OCI-LY3 (cell line): Measurements from ENCODE around the gene EML1.

Experiments used
- H2AFZ ChIP-seq: fragments of 200-600, 300-600 bp; shearing (Covaris generic); 2 replicates; pipeline ENCODE4 v1.6.0; 2014; ENCODE audit warnings: antibody characterized with exemption, low read depth, low read length
- H3K27ac ChIP-seq: fragments of 200-600, 300-600 bp; sonication (generic); 2 replicates; pipeline ENCODE4 v1.5.1; 2014; ENCODE audit warnings: mild to moderate bottlenecking, low read length, moderate library complexity, mixed read lengths
- H3K27me3 ChIP-seq: fragments of 200-600, 300-600 bp; sonication (generic); 2 replicates; pipeline ENCODE4 v1.6.1; 2014; ENCODE audit warnings: low read depth, low read length, mixed read lengths
- H3K36me3 ChIP-seq: fragments of 200-600, 300-600 bp; sonication (generic); replicated peaks from 2 replicates; pipeline ENCODE3; 2014; ENCODE audit warnings: low read depth, low read length, mixed read lengths
- H3K4me1 ChIP-seq: fragments of 300-600, 200-600 bp; sonication (generic); 2 replicates; pipeline ENCODE4 v1.6.1; 2014; ENCODE audit warnings: low read length, mixed read lengths
- H3K4me2 ChIP-seq: fragments of 200-600, 300-600 bp; sonication (generic); 2 replicates; pipeline ENCODE4 v1.6.1; 2014; ENCODE audit warnings: low read length, mixed read lengths
- H3K4me3 ChIP-seq: fragments of 300-600, 200-600 bp; sonication (generic); 2 replicates; pipeline ENCODE4 v1.5.1; 2014; ENCODE audit warnings: antibody characterized with exemption, mild to moderate bottlenecking, low read length, moderate library complexity
- H3K79me2 ChIP-seq: fragments of 300-600, 200-600 bp; shearing (Covaris generic); 2 replicates; pipeline ENCODE4 v1.6.1; 2014; ENCODE audit warnings: mild to moderate bottlenecking, low read length, mixed read lengths
- H3K9ac ChIP-seq: fragments of 300-600, 200-600 bp; shearing (Covaris generic); 2 replicates; pipeline ENCODE4 v1.6.0; 2014; ENCODE audit warnings: mild to moderate bottlenecking, low read length, moderate library complexity
- H3K9me3 ChIP-seq: fragments of 200-600, 300-600 bp; shearing (Covaris generic); 2 replicates; pipeline ENCODE4 v1.6.1; 2014; ENCODE audit warnings: low read length, mixed read lengths; ENCODE audit not compliant: insufficient read depth
- H4K20me1 ChIP-seq: fragments of 200-600, 300-600 bp; sonication (generic); 2 replicates; pipeline ENCODE4 v1.6.1; 2016; ENCODE audit warnings: low read length, mixed read lengths; ENCODE audit not compliant: insufficient read depth
- EZH2phosphoT487 ChIP-seq: fragments of 200-600 bp; shearing (Covaris generic); IDR thresholded peaks from 2 replicates; pipeline ENCODE4 v1.6.1; 2018; ENCODE audit warnings: antibody characterized with exemption, mixed run types, low read depth
- TF ChIP-seq, protein P1 (sequence below): fragments of 200-600, 300-600 bp; sonication (generic); IDR thresholded peaks from 2 replicates; pipeline ENCODE4 v1.5.1; 2014; ENCODE audit warnings: antibody characterized with exemption, low read length, low read depth

The EML1 gene

DNA sequence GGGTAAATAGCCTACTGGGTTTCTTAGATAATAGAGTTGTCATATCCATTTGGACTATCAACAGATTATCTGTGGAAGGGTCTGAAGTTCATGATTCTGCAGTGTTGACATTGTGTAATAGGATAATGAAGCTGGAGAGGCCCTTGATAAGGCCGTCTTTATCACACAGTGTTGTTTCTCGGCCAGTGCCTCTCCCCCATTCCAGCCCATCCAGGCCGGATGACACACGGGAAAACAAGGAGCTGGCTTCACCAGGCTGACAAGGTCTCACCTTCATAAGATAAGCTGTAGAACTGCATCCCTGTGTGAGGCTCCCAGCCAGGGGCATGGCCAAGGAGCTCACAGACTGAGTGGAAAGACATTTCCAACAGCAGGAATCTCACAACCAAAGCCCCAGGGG is 8.7 kb upstream of the EML1 start:
- Histone ChIP-seq H3K36me3 (no peaks in the 10 kb centered on the region), H3K27me3 (no peaks in the 10 kb centered on the region), H3K9ac (no peak overlapping the region), H3K79me2 (no peaks in the 10 kb centered on the region), H3K4me1 (peaks cover 2% of the 10 kb centered on the region; the same call in 1 of the 2 replicates), H2AFZ (no peak overlapping the region), H3K4me3 (no peak overlapping the region), H4K20me1 (no peaks in the 10 kb centered on the region), H3K27ac (no peak overlapping the region), H3K9me3 (no peaks in the 10 kb centered on the region), H3K4me2 (no peak overlapping the region)
- no peak for TF ChIP-seq EZH2phosphoT487
- TF ChIP-seq, protein P1, sequence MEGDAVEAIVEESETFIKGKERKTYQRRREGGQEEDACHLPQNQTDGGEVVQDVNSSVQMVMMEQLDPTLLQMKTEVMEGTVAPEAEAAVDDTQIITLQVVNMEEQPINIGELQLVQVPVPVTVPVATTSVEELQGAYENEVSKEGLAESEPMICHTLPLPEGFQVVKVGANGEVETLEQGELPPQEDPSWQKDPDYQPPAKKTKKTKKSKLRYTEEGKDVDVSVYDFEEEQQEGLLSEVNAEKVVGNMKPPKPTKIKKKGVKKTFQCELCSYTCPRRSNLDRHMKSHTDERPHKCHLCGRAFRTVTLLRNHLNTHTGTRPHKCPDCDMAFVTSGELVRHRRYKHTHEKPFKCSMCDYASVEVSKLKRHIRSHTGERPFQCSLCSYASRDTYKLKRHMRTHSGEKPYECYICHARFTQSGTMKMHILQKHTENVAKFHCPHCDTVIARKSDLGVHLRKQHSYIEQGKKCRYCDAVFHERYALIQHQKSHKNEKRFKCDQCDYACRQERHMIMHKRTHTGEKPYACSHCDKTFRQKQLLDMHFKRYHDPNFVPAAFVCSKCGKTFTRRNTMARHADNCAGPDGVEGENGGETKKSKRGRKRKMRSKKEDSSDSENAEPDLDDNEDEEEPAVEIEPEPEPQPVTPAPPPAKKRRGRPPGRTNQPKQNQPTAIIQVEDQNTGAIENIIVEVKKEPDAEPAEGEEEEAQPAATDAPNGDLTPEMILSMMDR, result no peak

DNA sequence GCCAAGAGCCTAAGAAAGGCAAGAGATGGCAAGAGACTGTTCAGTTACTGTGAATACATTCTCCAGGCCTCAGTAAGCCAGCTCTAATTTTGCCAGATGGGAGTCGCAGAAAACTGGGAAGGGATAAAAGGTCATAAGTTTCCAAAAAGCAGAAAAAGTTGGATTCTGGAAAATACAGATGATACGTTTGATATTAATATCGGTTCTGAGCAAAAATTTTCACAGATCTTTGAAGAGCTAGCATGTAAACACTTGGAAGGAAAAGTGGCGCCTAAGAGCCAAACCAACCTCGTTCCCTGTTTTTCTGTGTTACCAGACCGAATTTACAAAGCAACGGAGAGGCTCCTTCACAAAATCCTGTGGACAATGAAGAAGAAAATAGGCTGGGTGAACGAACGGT is 7.8 kb upstream of the EML1 start:
- Histone ChIP-seq H3K27ac (no peak overlapping the region), H3K9me3 (no peaks in the 10 kb centered on the region), H3K79me2 (no peaks in the 10 kb centered on the region), H3K36me3 (no peaks in the 10 kb centered on the region), H4K20me1 (no peaks in the 10 kb centered on the region), H2AFZ (no peak overlapping the region), H3K4me2 (no peak overlapping the region), H3K4me1 (peaks cover 7% of the 10 kb centered on the region; the same call in 1 of the 2 replicates), H3K9ac (no peak overlapping the region), H3K27me3 (no peaks in the 10 kb centered on the region), H3K4me3 (no peak overlapping the region)
- TF ChIP-seq, protein P1, result no peak
- no peak for TF ChIP-seq EZH2phosphoT487

DNA sequence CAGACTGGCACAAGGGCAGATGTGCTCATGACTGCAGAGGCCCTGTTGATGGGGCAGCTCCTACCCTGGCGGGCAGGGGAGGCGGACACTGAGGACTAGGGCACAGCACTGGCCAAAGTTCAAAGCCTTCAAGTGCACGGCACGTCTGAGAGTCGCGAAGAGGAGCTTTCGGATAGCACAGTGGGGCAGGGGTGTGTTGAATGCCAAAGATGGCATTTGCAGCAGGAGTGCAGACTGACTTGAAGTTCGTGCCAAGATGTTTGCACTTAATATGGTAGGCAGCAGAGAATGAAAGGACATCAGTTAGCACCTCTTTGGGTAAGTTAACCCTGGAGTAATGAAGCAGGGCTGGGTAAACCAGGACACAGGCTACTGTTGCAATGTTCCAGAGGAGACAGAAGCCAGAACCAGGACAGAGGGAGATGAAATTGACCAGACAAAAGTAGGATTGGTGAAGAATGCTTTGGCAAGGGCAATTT is 6.7 kb upstream of the EML1 start:
- no peak overlapping the region for H2AFZ ChIP-seq
- H4K20me1 ChIP-seq, result no peaks in the 10 kb centered on the region
- no peaks in the 10 kb centered on the region for H3K9me3 ChIP-seq
- TF ChIP-seq, protein P1, result no peak
- no peak for TF ChIP-seq EZH2phosphoT487
- no peak overlapping the region for H3K9ac ChIP-seq
- no peak overlapping the region for H3K27ac ChIP-seq
- H3K27me3 ChIP-seq, result no peaks in the 10 kb centered on the region
- no peaks in the 10 kb centered on the region for H3K36me3 ChIP-seq
- no peak overlapping the region for H3K4me3 ChIP-seq
- H3K4me2 ChIP-seq, result no peak overlapping the region
- H3K4me1 ChIP-seq, result peaks cover 7% of the 10 kb centered on the region; the same call in 1 of the 2 replicates
- H3K79me2 ChIP-seq, result no peaks in the 10 kb centered on the region

DNA sequence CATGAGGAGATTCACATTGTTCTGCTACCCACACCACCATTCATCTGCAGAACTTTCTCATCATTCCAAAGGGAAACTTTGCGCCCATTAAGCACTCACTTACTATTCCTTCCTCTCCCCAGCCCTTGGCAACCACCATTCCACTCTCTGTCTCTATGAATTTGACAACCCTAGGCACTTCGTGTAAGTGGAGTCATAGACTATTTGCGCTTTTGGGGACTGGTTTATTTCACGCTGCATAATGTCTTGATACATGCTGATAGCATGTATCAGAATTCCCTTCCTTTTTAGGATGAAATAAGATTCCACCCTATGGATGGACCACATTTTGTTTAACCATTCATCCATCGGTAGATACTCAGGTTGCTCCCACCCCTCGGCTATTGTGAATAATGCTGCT is 4.5 kb upstream of the EML1 start:
- H3K9me3 ChIP-seq, result no peaks in the 10 kb centered on the region
- H3K4me2 ChIP-seq, result no peak overlapping the region
- no peaks in the 10 kb centered on the region for H3K27me3 ChIP-seq
- no peaks in the 10 kb centered on the region for H3K36me3 ChIP-seq
- H2AFZ ChIP-seq, result no peak overlapping the region
- TF ChIP-seq, protein P1, result no peak
- TF ChIP-seq EZH2phosphoT487, result no peak
- H3K4me3 ChIP-seq, result no peak overlapping the region
- no peaks in the 10 kb centered on the region for H4K20me1 ChIP-seq
- H3K27ac ChIP-seq, result no peak overlapping the region
- H3K79me2 ChIP-seq, result peaks cover 4% of the 10 kb centered on the region
- no peak overlapping the region for H3K9ac ChIP-seq
- peaks cover 7% of the 10 kb centered on the region; the same call in 1 of the 2 replicates for H3K4me1 ChIP-seq
